ENCODE measurements around the gene LRRC8E. TPM values are rescaled to one million over a fixed set of nuclear protein-coding genes. Genes with fewer than 3 reads are reported as not detected.
A peak's percentile ranks its signal among the peaks of the same experiment; 100 is the strongest.
"Not testable (repeated sequence)": the region's sequence is repeated elsewhere in the genome, so short reads cannot be mapped to it uniquely, and the experiment has no call there.

Gene LRRC8E
- total and polyA plus RNA-seq, 5 donors = 0.36 to 1.2 (median 0.95) TPM

DNA sequence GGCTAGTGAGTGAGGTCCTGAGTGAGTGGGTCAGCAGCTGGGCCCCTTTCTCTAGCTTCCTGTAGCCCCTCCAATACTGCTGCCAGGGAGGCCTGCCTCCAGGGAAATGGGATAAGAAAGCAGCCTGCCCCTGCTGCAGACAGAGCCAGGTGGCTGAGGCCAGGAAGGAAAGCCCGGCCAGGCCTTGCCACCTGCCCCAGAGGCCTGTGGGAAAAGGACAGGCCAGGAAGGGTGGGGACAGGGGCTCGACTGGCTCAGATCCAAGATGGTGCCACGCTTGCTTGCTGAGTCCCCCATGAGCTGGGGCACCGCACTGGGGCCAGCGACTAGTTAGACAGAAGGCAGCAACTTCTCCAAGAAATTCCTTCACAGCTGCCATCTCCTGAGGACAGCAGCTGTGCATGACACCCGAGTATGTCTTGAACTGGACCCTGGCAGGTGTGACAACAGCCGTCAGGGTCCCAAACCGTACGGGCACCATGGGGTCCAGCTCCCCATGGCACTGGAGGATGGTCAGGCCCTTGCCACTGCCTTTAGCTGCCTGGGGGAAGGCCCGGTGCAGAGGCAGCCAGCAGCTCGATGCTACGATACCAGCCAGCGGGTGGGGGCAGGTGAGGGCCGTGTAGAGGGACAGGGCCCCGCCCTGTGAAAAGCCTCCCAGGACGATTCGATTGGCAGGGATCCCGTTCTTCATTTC lies 9.1 kb upstream of the LRRC8E start:
- 75% methylated on average over 18 of the region's 18 CpGs for WGBS
- no peaks in the 10 kb centered on the region for H3K4me1 ChIP-seq (ENCODE audit: control insufficient read depth, insufficient read depth, low read length)
- H3K4me3 ChIP-seq (ENCODE audit: low read length) = no peak overlapping the region
- intact Hi-C loops (cut with DNase I) = no loop called here
- no peak overlapping the region for H3K27ac ChIP-seq (ENCODE audit: low read length)
- no peak for DNase-seq
- peak in 1 of 2 donors; percentile 35 for ATAC-seq
- H3K9me3 ChIP-seq (ENCODE audit: control insufficient read depth, low read length) = no peaks in the 10 kb centered on the region
- H3K27me3 ChIP-seq (ENCODE audit: control insufficient read depth, insufficient read depth) = no peaks in the 10 kb centered on the region

DNA sequence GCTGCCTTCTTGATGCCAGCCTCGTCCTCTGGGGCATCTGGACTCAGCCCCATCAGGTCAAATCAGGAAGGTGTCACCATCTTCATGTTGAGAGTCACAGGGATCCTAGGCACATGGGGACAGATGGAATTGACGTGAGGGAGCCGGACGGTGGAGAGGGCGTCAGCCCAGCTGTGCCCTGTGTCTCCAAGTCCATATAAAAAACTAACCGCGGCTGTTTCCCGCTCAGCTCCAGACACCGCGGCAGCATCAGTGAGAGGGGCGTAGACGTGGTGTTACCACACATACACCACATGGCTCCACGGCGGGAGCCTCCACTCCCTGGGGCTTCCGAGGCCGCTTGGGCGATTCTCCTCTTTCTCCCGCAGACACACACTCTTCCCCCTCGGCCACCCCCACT lies 8.5 kb upstream of the LRRC8E start:
- Histone ChIP-seq H3K27ac (ENCODE audit: low read length) (no peak overlapping the region), H3K4me1 (ENCODE audit: control insufficient read depth, insufficient read depth, low read length) (no peaks in the 10 kb centered on the region), H3K27me3 (ENCODE audit: control insufficient read depth, insufficient read depth) (no peaks in the 10 kb centered on the region), H3K9me3 (ENCODE audit: control insufficient read depth, low read length) (no peaks in the 10 kb centered on the region), H3K4me3 (ENCODE audit: low read length) (no peak overlapping the region)
- DNase-seq = no peak
- no peak for ATAC-seq
- 84% methylated on average over 19 of the region's 19 CpGs for WGBS
- intact Hi-C loops (cut with DNase I) = no loop called here

- WGBS = 92% methylated on average over 3 of the region's 3 CpGs
- H3K9me3 ChIP-seq (ENCODE audit: control insufficient read depth, low read length) = no peaks in the 10 kb centered on the region
- ATAC-seq (no peak), DNase-seq (no peak)
- H3K27ac ChIP-seq (ENCODE audit: low read length) = no peak overlapping the region
- no peaks in the 10 kb centered on the region for H3K4me1 ChIP-seq (ENCODE audit: control insufficient read depth, insufficient read depth, low read length)
- no peaks in the 10 kb centered on the region for H3K27me3 ChIP-seq (ENCODE audit: control insufficient read depth, insufficient read depth)
- H3K4me3 ChIP-seq (ENCODE audit: low read length) = no peak overlapping the region
- intact Hi-C loops (cut with DNase I) = no loop called here
These were observed 6.4 kb upstream of the LRRC8E start for GRCh38 chr19:7881910-7882309.

- Histone ChIP-seq H3K27ac (ENCODE audit: low read length) (no peak overlapping the region), H3K27me3 (ENCODE audit: control insufficient read depth, insufficient read depth) (no peaks in the 10 kb centered on the region), H3K9me3 (ENCODE audit: control insufficient read depth, low read length) (no peaks in the 10 kb centered on the region), H3K4me3 (ENCODE audit: low read length) (no peak overlapping the region), H3K4me1 (ENCODE audit: control insufficient read depth, insufficient read depth, low read length) (no peaks in the 10 kb centered on the region)
- intact Hi-C loops (cut with DNase I) = no loop called here
- ATAC-seq = no peak
- no peak for DNase-seq
- WGBS = 76% methylated on average over 4 of the region's 4 CpGs
These were observed 5.2 kb upstream of the LRRC8E start for GRCh38 chr19:7883105-7883504.

DNA sequence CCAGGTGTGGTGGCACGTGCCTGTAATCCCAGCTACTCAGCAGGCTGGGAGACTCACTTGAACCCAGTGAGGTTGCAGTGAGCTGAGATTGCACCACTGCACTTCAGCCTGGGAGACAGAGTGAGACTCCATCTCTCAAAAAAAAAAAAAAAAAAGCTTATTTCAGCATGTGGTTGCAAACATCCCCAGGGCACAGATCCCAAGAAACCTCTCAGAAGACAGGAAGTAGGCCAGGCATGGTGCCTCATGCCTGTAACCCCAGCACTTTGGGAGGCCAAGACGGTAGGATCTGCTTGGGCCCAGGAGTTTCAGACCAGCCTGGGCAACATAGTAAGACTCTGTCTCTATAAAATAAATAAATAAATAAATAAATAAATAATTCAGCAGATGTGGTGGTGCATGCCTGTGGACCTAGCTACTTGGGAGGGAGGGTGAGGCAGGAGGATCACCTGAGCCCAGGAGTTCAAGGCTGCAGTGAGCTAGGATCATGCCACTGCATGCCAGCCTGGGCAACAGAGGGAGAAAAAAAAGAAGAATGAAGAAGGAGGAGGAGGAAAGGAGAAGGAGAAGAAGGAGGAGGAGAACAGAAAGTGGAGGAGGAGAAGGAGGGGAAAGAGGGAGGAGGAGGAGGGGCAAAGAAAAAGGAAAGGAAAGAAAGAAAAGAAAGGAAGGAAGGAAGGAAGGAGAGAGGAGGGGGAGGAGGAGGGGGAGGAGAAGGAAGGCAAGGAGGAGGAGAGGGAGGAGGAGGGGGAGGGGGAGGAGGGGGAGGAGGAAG lies 4.3 kb upstream of the LRRC8E start:
- intact Hi-C loops (cut with DNase I) = no loop called here
- 79% methylated on average over 2 of the region's 2 CpGs for WGBS
- Histone ChIP-seq H3K4me3 (ENCODE audit: low read length) (no peak overlapping the region), H3K9me3 (ENCODE audit: control insufficient read depth, low read length) (no peaks in the 10 kb centered on the region), H3K4me1 (ENCODE audit: control insufficient read depth, insufficient read depth, low read length) (no peaks in the 10 kb centered on the region), H3K27ac (ENCODE audit: low read length) (no peak overlapping the region), H3K27me3 (ENCODE audit: control insufficient read depth, insufficient read depth) (no peaks in the 10 kb centered on the region)
- ATAC-seq = no peak
- DNase-seq = no peak

DNA sequence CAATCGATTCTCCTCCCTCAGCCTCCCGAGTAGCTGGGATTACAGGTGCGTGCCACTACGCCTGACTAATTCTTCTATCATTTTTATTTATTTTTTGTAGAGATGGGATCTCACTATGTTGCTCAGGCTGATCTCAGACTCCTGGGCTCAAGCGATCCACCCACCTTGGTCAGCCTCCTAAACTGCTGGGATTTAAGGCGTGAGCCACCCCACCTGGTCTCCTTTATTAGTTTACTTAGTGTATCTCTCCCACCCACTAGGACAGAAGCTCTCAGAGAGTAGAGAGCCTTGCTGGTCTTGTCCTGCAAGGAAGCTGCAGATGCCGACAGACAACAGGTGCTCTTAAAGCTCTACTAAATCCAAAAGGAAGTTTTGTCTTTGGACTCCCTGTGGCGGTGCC lies 2.5 kb upstream of the LRRC8E start:
- H3K9me3 ChIP-seq (ENCODE audit: control insufficient read depth, low read length) = no peaks in the 10 kb centered on the region
- 89% methylated on average over 8 of the region's 8 CpGs for WGBS

GRCh38 chr19:7887408-7888144 lies 734 bp upstream of the LRRC8E start:
- no peaks in the 10 kb centered on the region for H3K4me1 ChIP-seq (ENCODE audit: control insufficient read depth, insufficient read depth, low read length)
- H3K27me3 ChIP-seq (ENCODE audit: control insufficient read depth, insufficient read depth) = no peaks in the 10 kb centered on the region
- no peak overlapping the region for H3K4me3 ChIP-seq (ENCODE audit: low read length)
- no peak overlapping the region for H3K27ac ChIP-seq (ENCODE audit: low read length)
- 83% methylated on average over 16 of the region's 16 CpGs for WGBS
- intact Hi-C loops (cut with DNase I) = no loop called here
- no peak for ATAC-seq
- H3K9me3 ChIP-seq (ENCODE audit: control insufficient read depth, low read length) = no peaks in the 10 kb centered on the region
- DNase-seq = no peak

More for the DNA sequence above, 2.5 kb upstream of the LRRC8E start:
- H3K27me3 ChIP-seq (ENCODE audit: control insufficient read depth, insufficient read depth) = no peaks in the 10 kb centered on the region
- intact Hi-C loops (cut with DNase I) = no loop called here
- no peaks in the 10 kb centered on the region for H3K4me1 ChIP-seq (ENCODE audit: control insufficient read depth, insufficient read depth, low read length)
- no peak overlapping the region for H3K4me3 ChIP-seq (ENCODE audit: low read length)
- no peak overlapping the region for H3K27ac ChIP-seq (ENCODE audit: low read length)
- no peak for DNase-seq
- ATAC-seq = no peak

DNA sequence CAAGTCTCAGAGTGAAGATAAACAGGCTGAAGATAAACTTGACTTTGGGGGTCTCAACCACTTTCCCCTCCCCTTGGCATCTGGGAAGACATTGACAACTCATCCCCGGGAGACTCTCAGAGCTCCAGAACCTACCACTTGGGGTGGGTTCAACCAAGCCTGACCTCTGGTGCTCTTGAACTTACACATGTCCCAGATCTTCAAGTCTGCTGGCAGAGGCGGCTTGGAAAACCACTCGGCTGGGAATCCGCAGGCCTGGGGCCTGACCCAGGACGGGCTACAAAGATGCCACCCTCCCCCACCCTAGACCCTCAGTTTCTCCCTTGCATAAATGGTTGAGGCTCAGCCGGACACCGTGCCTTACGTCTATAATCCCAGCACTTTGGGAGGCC lies 512 bp downstream of the LRRC8E start:
- peak overlapping the region; percentile 38 for H3K4me3 ChIP-seq (ENCODE audit: low read length)
- WGBS = 79% methylated on average over 8 of the region's 8 CpGs
- H3K27me3 ChIP-seq (ENCODE audit: control insufficient read depth, insufficient read depth) = no peaks in the 10 kb centered on the region

DNA sequence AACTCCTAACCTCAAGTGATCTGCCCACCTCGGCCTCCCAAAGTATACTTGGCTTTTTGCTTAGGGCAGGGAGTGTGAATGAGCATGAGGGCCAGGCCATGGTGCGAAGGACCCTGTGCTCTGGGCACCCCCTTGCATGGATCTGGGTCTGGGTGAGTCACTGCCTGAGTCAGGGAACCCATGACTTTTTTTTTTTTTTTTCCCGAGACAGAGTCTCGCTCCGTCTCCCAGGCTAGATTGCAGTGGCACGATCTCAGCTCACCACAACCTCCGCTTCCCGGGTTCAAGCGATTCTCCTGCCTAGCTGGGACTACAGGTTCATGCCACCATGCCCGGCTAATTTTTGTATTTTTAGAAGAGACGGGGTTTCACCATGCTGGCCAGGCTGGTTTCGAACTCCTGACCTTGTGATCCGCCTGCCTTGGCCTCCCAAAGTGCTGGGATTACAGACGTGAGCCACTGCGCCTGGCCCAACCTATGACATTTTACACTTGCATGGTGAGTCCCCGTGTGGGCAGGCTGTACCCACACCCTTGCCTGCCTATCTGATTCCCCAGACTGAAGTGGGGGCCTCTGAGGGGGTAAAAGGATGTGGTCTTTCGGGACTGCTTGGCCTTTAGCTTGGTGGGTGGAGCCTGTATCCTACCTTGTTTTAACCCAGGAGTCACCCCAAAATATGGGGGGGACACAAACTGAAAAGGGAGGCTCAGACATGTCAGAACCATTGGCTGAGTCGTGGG lies 5.2 kb downstream of the LRRC8E start:
- 78% methylated on average over 18 of the region's 18 CpGs for WGBS

More for the DNA sequence above, 512 bp downstream of the LRRC8E start:
- DNase-seq (no peak), ATAC-seq (no peak)
- intact Hi-C loops (cut with DNase I) = no loop called here
- no peak overlapping the region for H3K27ac ChIP-seq (ENCODE audit: low read length)
- H3K4me1 ChIP-seq (ENCODE audit: control insufficient read depth, insufficient read depth, low read length) = no peaks in the 10 kb centered on the region
- H3K9me3 ChIP-seq (ENCODE audit: control insufficient read depth, low read length) = no peaks in the 10 kb centered on the region

DNA sequence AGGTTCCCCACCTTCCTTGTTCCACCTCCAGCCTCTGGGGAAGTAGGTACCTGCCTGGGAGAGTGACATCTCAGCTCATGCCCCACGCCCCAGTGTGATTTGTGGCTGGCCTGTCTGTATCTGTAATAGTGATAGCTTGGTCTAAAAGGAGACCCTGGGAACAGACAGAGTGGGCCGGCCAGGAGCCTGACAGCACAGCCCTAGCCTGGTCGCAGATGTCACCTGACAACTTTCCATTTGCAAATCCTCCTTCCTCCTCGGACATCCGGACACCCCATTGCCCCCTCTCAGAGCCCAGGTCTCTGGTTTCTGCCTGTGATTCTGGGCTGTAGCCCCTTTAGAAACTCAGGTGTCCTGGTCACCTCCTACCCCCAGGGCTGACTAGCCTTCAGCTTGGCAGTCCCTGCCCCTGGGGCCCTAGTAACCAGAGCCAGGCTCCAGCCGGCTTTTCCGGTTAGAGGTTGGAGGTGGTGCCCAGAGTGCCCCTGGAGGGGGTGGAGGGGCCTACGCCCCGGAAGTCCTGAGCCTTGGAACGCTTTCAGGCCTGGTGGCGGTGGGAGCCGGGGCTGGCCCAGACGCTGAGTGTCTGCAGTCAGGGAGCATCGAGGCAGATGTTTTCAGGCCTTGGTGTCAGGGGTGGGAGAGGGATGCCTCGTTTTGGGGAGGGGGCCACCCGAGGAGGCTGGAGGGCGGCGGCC lies 6.5 kb downstream of the LRRC8E start:
- intact Hi-C loops (cut with DNase I) = no loop called here
- Histone ChIP-seq H3K9me3 (ENCODE audit: control insufficient read depth, low read length) (no peaks in the 10 kb centered on the region), H3K27me3 (ENCODE audit: control insufficient read depth, insufficient read depth) (no peaks in the 10 kb centered on the region), H3K4me1 (ENCODE audit: control insufficient read depth, insufficient read depth, low read length) (no peaks in the 10 kb centered on the region), H3K4me3 (ENCODE audit: low read length) (no peak overlapping the region), H3K27ac (ENCODE audit: low read length) (no peak overlapping the region)
- 50% methylated on average over 18 of the region's 18 CpGs for WGBS
- ATAC-seq = peak; percentile 32 to 41
- DNase-seq = no peak

More for the DNA sequence above, 5.2 kb downstream of the LRRC8E start:
- intact Hi-C loops (cut with DNase I); H3K27me3 ChIP-seq (ENCODE audit: control insufficient read depth, insufficient read depth); H3K4me3 ChIP-seq (ENCODE audit: low read length); H3K4me1 ChIP-seq (ENCODE audit: control insufficient read depth, insufficient read depth, low read length); DNase-seq; ATAC-seq; H3K9me3 ChIP-seq (ENCODE audit: control insufficient read depth, low read length); H3K27ac ChIP-seq (ENCODE audit: low read length): not testable (repeated sequence)
